IPS DF 19.7 (cell line): ENCODE results near the gene PTPRD.

ENCODE experiments used
- DNase-seq: peaks from one replicate; pipeline ENCODE4 v3.0.0-alpha.2; 2013; ENCODE audit warnings: low read depth, low spot score

Gene PTPRD

DNA sequence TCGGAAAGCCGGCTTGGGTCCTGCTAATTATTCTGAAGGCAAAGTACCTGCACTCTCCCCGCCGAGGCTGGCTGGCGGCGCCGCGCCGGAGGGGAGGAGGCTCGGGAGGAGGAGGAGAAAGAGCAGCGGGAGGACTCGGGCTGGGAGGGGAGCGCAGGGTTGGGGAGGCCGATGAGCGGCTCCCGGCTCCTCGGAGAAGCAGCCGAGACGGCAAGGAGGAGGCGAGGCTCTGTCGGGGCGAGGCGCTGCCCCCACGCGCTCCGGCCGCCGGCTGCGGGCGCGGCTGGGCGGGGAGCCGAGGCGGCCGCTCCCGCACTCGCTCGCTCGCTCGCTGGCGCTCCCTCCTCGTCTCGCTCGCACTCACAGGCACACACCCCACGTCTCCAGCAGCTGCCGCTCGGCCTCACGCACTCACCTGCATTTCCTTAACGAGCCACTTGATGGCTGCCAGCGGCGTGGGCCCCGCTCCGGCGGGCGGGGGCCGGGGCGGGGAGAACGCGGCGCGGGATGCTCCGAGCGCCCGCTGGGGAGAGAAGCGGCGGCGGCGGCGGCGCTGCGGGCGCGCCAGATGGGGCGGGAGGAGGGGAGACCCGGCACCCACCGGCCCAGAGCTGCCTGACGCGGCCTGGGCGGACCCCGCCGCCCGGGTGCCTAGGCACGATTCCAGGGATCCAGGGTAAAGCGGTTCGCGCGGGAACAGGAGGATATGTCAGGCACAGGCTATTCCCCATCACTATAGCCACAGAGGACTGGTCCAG lies at the start of gene PTPRD:
Gene PTPRD (minus strand): TSS at position 362 of the 758 bp plus-strand sequence.
- peak; percentile 47 for DNase-seq

GRCh38 chr9:10661994-10662393 lies 49.2 kb upstream of the PTPRD start:
- DNase-seq = no peak

- DNase-seq = no peak
Observed at GRCh38 chr9:10661376-10661775, 48.6 kb upstream of the PTPRD start.

- DNase-seq = no peak
Observed at GRCh38 chr9:10651012-10651411, 38.2 kb upstream of the PTPRD start.

GRCh38 chr9:10649076-10649475 lies 36.3 kb upstream of the PTPRD start:
- no peak for DNase-seq

- no peak for DNase-seq
Observed at GRCh38 chr9:10633785-10634184, 21.0 kb upstream of the PTPRD start.

- no peak for DNase-seq
Observed at GRCh38 chr9:10614196-10614800, 1.5 kb upstream of the PTPRD start.

DNA sequence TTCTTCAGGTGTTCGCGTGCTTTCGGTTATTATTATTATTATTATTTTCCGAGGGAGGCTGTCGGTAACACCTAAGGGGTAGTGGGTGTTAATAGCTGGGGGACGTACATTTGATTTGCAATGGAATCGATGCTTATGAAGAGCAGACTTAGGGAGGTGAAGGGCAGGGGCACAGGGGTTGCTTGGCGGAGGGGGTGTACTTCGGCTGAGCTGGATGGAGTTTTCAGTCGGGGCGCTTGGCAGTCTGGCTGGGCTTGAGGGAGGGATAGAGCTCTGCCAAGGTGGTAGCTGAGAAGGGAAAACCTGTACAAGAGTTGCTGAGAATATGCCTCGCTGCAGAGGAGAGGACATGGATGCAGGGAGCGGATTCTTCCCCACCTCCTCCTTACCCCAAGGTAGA lies 617 bp upstream of the PTPRD start:
- no peak for DNase-seq

GRCh38 chr9:10605388-10605787 lies 7.4 kb downstream of the PTPRD start:
- DNase-seq = no peak

DNA sequence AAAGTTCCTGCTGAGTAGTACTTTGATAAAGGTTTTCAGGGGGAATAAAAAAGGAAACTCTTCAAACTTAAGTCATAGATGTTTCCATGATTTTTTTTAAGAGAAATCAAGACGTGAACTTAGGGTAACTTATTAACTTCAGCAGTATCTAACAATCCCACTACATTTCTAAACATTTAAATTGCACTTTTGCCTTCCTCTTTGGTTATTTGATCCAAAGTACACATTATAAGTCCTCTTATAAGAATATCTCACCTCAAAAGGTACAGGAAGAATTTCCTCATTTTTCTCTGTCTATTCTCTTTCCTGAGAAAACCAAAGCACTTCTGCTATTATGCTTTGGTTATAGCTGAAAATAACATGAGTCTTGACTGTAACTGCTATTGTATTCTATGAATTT lies 7.9 kb downstream of the PTPRD start:
- no peak for DNase-seq

DNA sequence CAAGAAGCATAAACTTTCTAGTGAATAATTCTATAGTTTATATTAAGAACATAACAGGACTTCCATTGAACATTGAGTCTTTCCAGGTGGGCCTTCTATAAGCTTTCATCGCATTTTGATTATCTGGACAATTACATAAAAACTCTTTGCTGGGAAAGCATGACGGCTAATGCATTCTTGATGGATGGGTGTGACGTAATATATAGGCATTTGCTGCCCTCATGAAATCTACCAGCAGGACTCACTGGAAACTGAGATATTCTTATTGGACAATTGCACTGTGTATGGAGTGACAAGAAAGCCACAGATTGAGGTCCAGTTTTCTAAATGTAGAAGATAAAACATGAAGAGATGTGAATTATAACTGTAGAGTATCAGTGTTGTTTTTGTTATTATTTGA lies 15.0 kb downstream of the PTPRD start:
- DNase-seq = no peak

DNA sequence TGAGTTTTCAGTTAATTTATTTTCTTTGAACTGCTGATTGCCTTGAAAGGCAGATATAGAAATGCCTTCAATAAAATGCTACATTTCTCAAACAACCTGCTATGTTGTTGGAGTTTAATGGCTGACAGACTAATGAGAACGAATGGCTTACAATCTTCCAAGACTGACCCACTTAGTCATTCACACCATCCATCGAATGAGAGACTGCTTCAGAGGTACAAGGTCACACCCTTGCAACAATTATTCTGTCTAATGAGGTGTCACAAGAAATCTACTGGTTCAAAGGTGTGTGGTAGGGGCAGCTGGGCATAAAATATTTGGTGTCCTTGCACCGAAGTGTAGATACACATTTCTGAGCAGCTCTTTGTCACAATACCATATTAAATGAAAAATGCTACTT lies 18.3 kb downstream of the PTPRD start:
- no peak for DNase-seq

DNA sequence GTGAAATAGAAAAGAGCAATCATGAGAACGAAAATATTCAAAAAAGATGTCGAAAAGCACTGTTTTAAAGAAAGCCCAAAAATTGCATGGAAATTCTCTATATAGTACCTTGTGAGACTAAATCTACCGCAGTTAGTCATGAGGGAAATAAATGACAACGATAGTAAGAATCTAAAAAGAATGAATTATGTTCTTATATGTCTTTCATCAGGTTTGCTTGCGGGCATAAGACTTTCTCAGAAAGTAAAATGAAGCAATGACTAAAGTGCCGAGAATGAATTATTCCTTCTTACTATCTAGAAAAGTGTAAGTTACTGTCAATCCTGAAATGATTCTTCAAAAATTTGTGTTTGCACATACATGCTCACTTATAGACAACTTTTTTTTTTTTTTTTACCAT lies 26.4 kb downstream of the PTPRD start:
- no peak for DNase-seq

GRCh38 chr9:10571699-10572098 lies 41.1 kb downstream of the PTPRD start:
- no peak for DNase-seq

- DNase-seq = no peak
Observed at GRCh38 chr9:10566848-10567247, 46.0 kb downstream of the PTPRD start.

DNA sequence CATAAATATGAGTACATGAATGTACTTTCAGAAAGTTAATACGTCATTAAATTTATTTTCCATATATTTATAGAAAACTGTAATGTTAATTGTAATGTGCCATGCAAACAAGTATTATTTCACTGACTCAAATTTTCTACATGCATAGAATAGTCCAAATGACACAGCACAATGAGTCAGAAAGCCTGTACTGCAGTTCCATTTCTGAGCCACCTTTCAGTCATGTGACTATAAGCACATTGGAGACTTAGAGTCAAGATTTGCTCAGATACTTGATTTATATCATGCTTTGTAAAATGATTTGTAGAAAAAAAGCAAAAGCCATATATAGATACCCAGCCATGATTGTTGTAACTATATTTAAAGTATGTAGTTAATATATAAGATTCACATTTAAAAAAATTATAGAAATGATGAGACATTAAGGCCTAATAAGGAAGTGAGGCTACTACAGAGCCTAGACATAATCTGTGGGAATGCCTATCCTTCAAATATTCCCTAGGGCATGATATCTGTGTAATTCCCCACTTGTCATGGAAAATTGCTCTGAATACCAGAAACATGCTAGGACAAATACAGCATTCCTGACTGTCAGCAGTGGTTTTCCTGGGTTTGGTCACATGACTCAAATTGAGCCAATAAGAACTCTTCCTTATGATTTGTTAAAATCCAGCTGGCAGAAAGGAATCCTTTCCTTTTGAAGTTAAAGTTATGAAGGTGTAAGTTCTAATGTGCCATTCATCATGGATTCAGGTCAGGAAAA lies 50.0 kb downstream of the PTPRD start:
- DNase-seq = no peak

DNA sequence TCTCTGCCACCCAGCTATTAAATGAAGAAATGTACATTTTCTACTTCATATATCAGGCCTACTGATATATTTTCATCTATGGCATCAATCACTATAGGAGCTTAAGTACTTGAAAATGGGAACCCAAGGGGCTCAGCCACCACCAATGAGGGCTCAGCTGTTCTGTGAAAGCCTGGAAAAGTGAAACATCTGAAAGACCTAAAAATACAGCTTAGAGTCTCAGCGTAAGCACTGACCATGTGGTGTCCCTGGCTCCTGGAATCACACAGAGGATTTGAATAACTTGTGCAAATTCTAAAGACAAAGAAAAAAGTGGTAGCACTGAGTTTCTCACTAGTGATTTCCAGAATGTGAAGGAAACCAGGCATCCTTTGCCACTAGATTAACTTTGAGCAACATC lies 64.5 kb downstream of the PTPRD start:
- DNase-seq = no peak

GRCh38 chr9:10538073-10538472 lies 74.7 kb downstream of the PTPRD start:
- DNase-seq = no peak

DNA sequence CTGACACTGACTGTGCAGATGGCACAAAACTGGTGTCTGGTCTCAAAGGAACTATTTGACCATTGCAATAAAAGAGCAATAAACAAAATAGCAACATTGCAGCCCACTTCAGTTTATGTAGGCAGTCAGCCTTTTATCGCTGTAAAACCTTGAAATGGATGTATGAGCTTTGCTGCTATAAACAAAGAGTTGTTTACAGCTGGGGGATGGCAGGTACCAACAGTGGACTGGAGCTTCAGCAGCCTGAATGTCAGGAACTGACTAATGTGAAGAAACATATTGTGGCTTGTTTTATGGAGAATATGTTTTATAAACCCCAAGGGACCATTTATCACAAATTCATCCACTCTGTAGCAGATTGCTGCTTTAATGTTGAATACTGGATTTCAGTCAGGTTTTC lies 78.0 kb downstream of the PTPRD start:
- DNase-seq = no peak

DNA sequence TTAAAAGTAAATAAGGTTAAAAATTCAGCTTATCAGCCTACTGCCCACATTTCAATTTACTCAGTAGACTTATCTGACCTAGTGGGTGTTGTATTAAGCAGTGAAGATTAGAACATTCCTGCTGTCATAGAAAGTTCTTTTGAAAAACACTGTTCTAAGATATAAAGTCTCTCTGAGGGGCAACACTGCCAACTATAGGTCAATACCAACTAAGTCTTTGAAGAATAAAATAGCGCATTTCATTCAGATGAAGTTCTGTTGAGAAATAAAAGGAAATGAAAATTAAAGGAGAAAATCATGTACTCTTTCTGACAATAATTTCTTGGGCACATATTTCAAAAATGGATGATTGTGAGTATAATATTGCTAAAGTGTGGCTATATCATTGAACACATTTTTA lies 86.8 kb downstream of the PTPRD start:
- no peak for DNase-seq

GRCh38 chr9:10523164-10523563 lies 89.6 kb downstream of the PTPRD start:
- no peak for DNase-seq

DNA sequence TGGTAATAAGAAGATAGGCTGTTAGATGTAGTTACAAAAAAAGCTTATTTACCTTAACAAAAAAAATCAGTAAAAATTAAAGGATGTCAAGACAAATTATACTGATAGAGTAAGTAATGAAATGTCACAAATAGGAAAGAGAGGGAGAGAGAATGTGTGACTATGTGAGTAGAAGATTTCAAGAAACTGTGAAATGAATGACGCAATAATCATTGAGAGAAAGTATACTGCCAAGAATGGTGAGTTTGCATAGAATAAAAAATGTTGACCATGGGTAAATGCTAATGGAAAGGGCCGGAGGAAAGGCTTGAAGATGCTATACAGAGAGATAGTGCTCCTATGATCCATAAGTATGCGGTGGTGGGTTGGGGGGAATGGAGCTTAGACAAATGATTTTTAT lies 100.7 kb downstream of the PTPRD start:
- DNase-seq = no peak

- no peak for DNase-seq
Observed at GRCh38 chr9:10488937-10489336, 123.9 kb downstream of the PTPRD start.
